HL-60 (cell line): ENCODE data around the gene SAP30L.

ENCODE experiments used
- POLR2AphosphoS5 ChIP-seq: IDR thresholded peaks from 2 replicates; pipeline ENCODE4 v1.6.1; 2012; ENCODE audit warnings: low read depth
- TF ChIP-seq, protein P1 (sequence below): IDR thresholded peaks from one replicate; pipeline ENCODE4 v1.5.1; 2011; ENCODE audit warnings: low read length, control low read depth, inconsistent platforms; ENCODE audit not compliant: insufficient read depth

DNA sequence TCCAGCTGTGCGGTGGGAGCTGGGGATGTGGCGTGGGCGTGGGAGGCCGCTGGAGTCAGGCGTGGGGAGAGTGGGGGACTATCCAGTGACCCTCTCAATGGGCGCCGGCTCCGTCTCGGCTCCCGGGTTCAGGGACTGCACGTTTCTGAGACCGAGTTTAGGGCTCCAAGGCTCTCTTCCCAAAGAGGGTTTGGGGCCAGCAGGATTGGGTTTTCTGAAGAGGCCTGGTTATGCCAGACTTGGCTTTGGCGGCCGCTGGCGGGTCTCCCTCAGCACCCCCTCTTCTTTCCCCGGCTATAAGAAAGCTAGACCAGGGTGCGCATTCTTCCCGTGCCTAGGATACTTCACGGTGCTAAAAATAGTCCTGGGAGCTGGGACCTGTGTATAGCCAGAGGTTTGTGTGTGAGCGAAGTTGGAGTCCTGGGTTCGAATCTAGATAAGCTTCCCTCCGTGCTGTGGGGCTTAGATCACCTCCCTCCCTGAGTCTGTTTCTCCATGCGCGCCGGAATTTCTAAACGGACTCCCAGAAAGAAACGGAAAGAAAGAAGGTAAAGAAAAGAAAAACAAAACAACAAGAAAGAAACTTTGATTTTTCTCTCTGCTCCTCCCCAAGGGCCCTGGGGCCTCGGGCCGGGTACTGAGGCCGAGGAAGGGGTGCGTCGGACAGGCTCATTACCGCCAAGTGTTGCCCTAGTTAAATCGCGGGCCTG is 27.2 kb downstream of the SAP30L start:
- TF ChIP-seq, protein P1, sequence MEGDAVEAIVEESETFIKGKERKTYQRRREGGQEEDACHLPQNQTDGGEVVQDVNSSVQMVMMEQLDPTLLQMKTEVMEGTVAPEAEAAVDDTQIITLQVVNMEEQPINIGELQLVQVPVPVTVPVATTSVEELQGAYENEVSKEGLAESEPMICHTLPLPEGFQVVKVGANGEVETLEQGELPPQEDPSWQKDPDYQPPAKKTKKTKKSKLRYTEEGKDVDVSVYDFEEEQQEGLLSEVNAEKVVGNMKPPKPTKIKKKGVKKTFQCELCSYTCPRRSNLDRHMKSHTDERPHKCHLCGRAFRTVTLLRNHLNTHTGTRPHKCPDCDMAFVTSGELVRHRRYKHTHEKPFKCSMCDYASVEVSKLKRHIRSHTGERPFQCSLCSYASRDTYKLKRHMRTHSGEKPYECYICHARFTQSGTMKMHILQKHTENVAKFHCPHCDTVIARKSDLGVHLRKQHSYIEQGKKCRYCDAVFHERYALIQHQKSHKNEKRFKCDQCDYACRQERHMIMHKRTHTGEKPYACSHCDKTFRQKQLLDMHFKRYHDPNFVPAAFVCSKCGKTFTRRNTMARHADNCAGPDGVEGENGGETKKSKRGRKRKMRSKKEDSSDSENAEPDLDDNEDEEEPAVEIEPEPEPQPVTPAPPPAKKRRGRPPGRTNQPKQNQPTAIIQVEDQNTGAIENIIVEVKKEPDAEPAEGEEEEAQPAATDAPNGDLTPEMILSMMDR = no peak
- TF ChIP-seq POLR2AphosphoS5 = no peak
